ENCODE data around the gene ITPRIPL1.
"Not testable (repeated sequence)": the region's sequence is repeated elsewhere in the genome, so short reads cannot be mapped to it uniquely, and the experiment has no call there.

Gene ITPRIPL1

GRCh38 chr2:96325041-96325883 lies at the start of gene ITPRIPL1:
ITPRIPL1 (plus strand) TSS chr2:96325317; CDS start chr2:96325840, 523 bp downstream.
- in situ Hi-C loops (cut with MboI; ENCODE audit: low sequenced_read_pairs): no loop called here

- in situ Hi-C loops (cut with MboI; ENCODE audit: low sequenced_read_pairs): no loop called here
Measured at GRCh38 chr2:96276787-96277499, 48.2 kb upstream of the ITPRIPL1 start.

- in situ Hi-C loops (cut with MboI; ENCODE audit: low sequenced_read_pairs): no loop called here
Measured at GRCh38 chr2:96287273-96287856, 37.8 kb upstream of the ITPRIPL1 start.

GRCh38 chr2:96291751-96292150 lies 33.4 kb upstream of the ITPRIPL1 start:
- in situ Hi-C loops (cut with MboI; ENCODE audit: low sequenced_read_pairs): no loop called here

- in situ Hi-C loops (cut with MboI; ENCODE audit: low sequenced_read_pairs): not testable (repeated sequence)
Measured at GRCh38 chr2:96294271-96294670, 30.8 kb upstream of the ITPRIPL1 start.

- in situ Hi-C loops (cut with MboI; ENCODE audit: low sequenced_read_pairs): no loop called here
Measured at GRCh38 chr2:96296925-96297324, 28.2 kb upstream of the ITPRIPL1 start.

- in situ Hi-C loops (cut with MboI; ENCODE audit: low sequenced_read_pairs): no loop called here
Measured at GRCh38 chr2:96301865-96302264, 23.3 kb upstream of the ITPRIPL1 start.

GRCh38 chr2:96304606-96305005 lies 20.5 kb upstream of the ITPRIPL1 start:
- in situ Hi-C loops (cut with MboI; ENCODE audit: low sequenced_read_pairs): no loop called here

- in situ Hi-C loops (cut with MboI; ENCODE audit: low sequenced_read_pairs): no loop called here
Measured at GRCh38 chr2:96305091-96305978, 19.8 kb upstream of the ITPRIPL1 start, which contains the start of gene SNRNP200. SNRNP200 (minus strand) TSS chr2:96305546; CDS start chr2:96305437, 109 bp downstream.

- in situ Hi-C loops (cut with MboI; ENCODE audit: low sequenced_read_pairs): no loop called here
Measured at GRCh38 chr2:96305979-96306308, 19.2 kb upstream of the ITPRIPL1 start.

GRCh38 chr2:96306370-96306769 lies 18.7 kb upstream of the ITPRIPL1 start:
- in situ Hi-C loops (cut with MboI; ENCODE audit: low sequenced_read_pairs): no loop called here

- in situ Hi-C loops (cut with MboI; ENCODE audit: low sequenced_read_pairs): no loop called here
Measured at GRCh38 chr2:96308248-96308647, 16.9 kb upstream of the ITPRIPL1 start.

- in situ Hi-C loops (cut with MboI; ENCODE audit: low sequenced_read_pairs): no loop called here
Measured at GRCh38 chr2:96315005-96315399, 10.1 kb upstream of the ITPRIPL1 start.

GRCh38 chr2:96315400-96316071 lies 9.6 kb upstream of the ITPRIPL1 start:
- in situ Hi-C loops (cut with MboI; ENCODE audit: low sequenced_read_pairs): no loop called here

GRCh38 chr2:96316999-96317398 lies 8.1 kb upstream of the ITPRIPL1 start:
- in situ Hi-C loops (cut with MboI; ENCODE audit: low sequenced_read_pairs): no loop called here

- in situ Hi-C loops (cut with MboI; ENCODE audit: low sequenced_read_pairs): no loop called here
Measured at GRCh38 chr2:96317584-96317997, 7.5 kb upstream of the ITPRIPL1 start.

GRCh38 chr2:96318723-96319122 lies 6.4 kb upstream of the ITPRIPL1 start:
- in situ Hi-C loops (cut with MboI; ENCODE audit: low sequenced_read_pairs): no loop called here

- in situ Hi-C loops (cut with MboI; ENCODE audit: low sequenced_read_pairs): no loop called here
Measured at GRCh38 chr2:96319396-96319795, 5.7 kb upstream of the ITPRIPL1 start.

- in situ Hi-C loops (cut with MboI; ENCODE audit: low sequenced_read_pairs): no loop called here
Measured at GRCh38 chr2:96320326-96320725, 4.8 kb upstream of the ITPRIPL1 start.
